Transverse colon (tissue), 4 donors: ENCODE results near the gene CABCOCO1.

Source experiments
- CTCF ChIP-seq, 5 experiments: fragments of 200-600 bp in 3 of 5; fragments of 450-650 bp in 2 of 5; sonication (generic) in 3 of 5; IDR thresholded peaks; 1 replicate in 2 of 5; 2 replicates in 3 of 5; pipeline ENCODE4 v1.5.1; 2016 to 2017; ENCODE audit warnings: antibody characterized with exemption in 5 of 5, inconsistent platforms in 3 of 5, mild to moderate bottlenecking in 2 of 5, moderate library complexity in 1 of 5
- POLR2AphosphoS5 ChIP-seq, 3 donors: sonication (generic); formaldehyde crosslinking; IDR thresholded peaks; one replicate each; pipeline ENCODE4 v1.6.1; 2016; ENCODE audit warnings: antibody characterized with exemption in 3 of 3

GRCh38 chr10:61742812-61743211 lies 80.1 kb downstream of the CABCOCO1 start:
- no peak for TF ChIP-seq POLR2AphosphoS5 (IDR thresholded peaks at IDR 0.05)
- no peak for TF ChIP-seq CTCF (IDR thresholded peaks at IDR 0.05)
